Fibroblast of lung (primary cell): ENCODE measurements around the gene CAMSAP2.

Experiments used
- CTCF ChIP-seq, 2 donors: IDR thresholded peaks in 1 of 2; conservative IDR thresholded peaks in 1 of 2; 1 replicate in 1 of 2; 2 replicates in 1 of 2; pipeline ENCODE4 v1.5.1; 2011 to 2012; ENCODE audit warnings: low read length in 2 of 2, control low read depth in 1 of 2, inconsistent platforms in 1 of 2, low read depth in 1 of 2, mild to moderate bottlenecking in 1 of 2
- EZH2 ChIP-seq: IDR thresholded peaks from 2 replicates; pipeline ENCODE4 v1.5.1; 2012; ENCODE audit warnings: low read length, control low read depth, mild to moderate bottlenecking; ENCODE audit errors: missing control alignments

GRCh38 chr1:200890027-200890426, 151.3 kb downstream of the CAMSAP2 start:
- no peak for TF ChIP-seq CTCF (conservative IDR thresholded peaks at IDR 0.05 in 1 of 2, IDR thresholded peaks at IDR 0.05 in 1 of 2; ENCODE audit: low read depth in 1 of 2, low read length in 2 of 2)
- TF ChIP-seq EZH2 = no peak
